SU-DHL-6 (cell line): ENCODE data around the gene CYB561.

Source experiments
- H2AFZ ChIP-seq: fragments of 200-600 bp; sonication (generic); 2 replicates; pipeline ENCODE4 v1.6.1; 2014; ENCODE audit warnings: low read depth, mild to moderate bottlenecking, moderate library complexity, mixed read lengths, antibody characterized with exemption, low read length; ENCODE audit not compliant: severe bottlenecking
- H3F3A ChIP-seq: fragments of 200-600 bp; shearing (Covaris generic); 2 replicates; pipeline ENCODE4 v1.6.0; 2016; ENCODE audit warnings: antibody characterized with exemption, mild to moderate bottlenecking; ENCODE audit not compliant: insufficient read depth
- H3K27ac ChIP-seq: fragments of 200-600 bp; sonication (generic); 2 replicates; pipeline ENCODE4 v1.5.1; 2016; ENCODE audit warnings: low read depth, mild to moderate bottlenecking, low read length, moderate library complexity, mixed read lengths
- H3K27me3 ChIP-seq: fragments of 200-600 bp; sonication (generic), shearing (Covaris generic); 2 replicates; pipeline ENCODE4 v1.6.0; 2014; ENCODE audit warnings: mild to moderate bottlenecking, low read length
- H3K36me3 ChIP-seq: fragments of 200-600 bp; sonication (generic); 2 replicates; pipeline ENCODE4 v1.6.1; 2014; ENCODE audit warnings: mild to moderate bottlenecking, low read length, mixed read lengths
- H3K4me2 ChIP-seq: fragments of 300-600, 200-600 bp; shearing (Covaris generic), sonication (generic); 2 replicates; pipeline ENCODE4 v1.6.0; 2014; ENCODE audit warnings: low read length, low read depth, mild to moderate bottlenecking; ENCODE audit not compliant: poor library complexity, severe bottlenecking
- H3K4me3 ChIP-seq: fragments of 200-600 bp; sonication (generic); 2 replicates; pipeline ENCODE4 v1.5.1; 2014; ENCODE audit warnings: antibody characterized with exemption, low read length, mild to moderate bottlenecking, mixed read lengths; ENCODE audit not compliant: insufficient read depth, poor library complexity, severe bottlenecking
- H3K79me2 ChIP-seq: fragments of 200-600 bp; sonication (generic); 2 replicates; pipeline ENCODE4 v1.6.1; 2014; ENCODE audit warnings: mild to moderate bottlenecking, low read length, moderate library complexity; ENCODE audit not compliant: insufficient read depth
- H3K9ac ChIP-seq: fragments of 200-600 bp; sonication (generic); 2 replicates; pipeline ENCODE4 v1.7.0; 2014; ENCODE audit warnings: mild to moderate bottlenecking, low read length
- H3K9me2 ChIP-seq: fragments of 200-600 bp; sonication (generic); replicated peaks from 2 replicates; pipeline ENCODE4 v1.6.1; 2014; ENCODE audit warnings: low read length; ENCODE audit not compliant: insufficient read depth
- H3K9me3 ChIP-seq: fragments of 200-600 bp; sonication (generic); 2 replicates; pipeline ENCODE4 v1.6.1; 2014; ENCODE audit warnings: low read length, mixed read lengths; ENCODE audit not compliant: insufficient read depth
- H4K20me1 ChIP-seq: fragments of 200-600 bp; sonication (generic); 2 replicates; pipeline ENCODE4 v1.6.1; 2014; ENCODE audit warnings: low read depth, mild to moderate bottlenecking, antibody characterized with exemption, low read length, moderate library complexity, mixed read lengths
- EZH2phosphoT487 ChIP-seq: fragments of 200-600 bp; sonication (generic), shearing (Covaris generic); conservative IDR thresholded peaks from 2 replicates; pipeline ENCODE4 v1.6.1; 2018; ENCODE audit warnings: mild to moderate bottlenecking, antibody characterized with exemption, low read length, moderate library complexity, mixed read lengths
- TF ChIP-seq, protein P1 (sequence below): fragments of 200-600 bp; sonication (generic); IDR thresholded peaks from one replicate; pipeline ENCODE4 v1.5.1; 2017; ENCODE audit warnings: antibody characterized with exemption, mild to moderate bottlenecking, low read length, moderate library complexity; ENCODE audit not compliant: insufficient read depth, poor library complexity, severe bottlenecking

The CYB561 gene

GRCh38 chr17:63414222-63414621 is 31.9 kb downstream of the CYB561 start:
- H3K27ac ChIP-seq: no peak overlapping the region
- no peak overlapping the region for H3K4me3 ChIP-seq
- H3K79me2 ChIP-seq: no peaks in the 10 kb centered on the region
- H3K27me3 ChIP-seq: no peaks in the 10 kb centered on the region
- no peaks in the 10 kb centered on the region for H3K9me2 ChIP-seq
- H3K36me3 ChIP-seq: no peaks in the 10 kb centered on the region
- no peak overlapping the region for H3K9ac ChIP-seq
- H3F3A ChIP-seq: no peaks in the 10 kb centered on the region
- H2AFZ ChIP-seq: no peak overlapping the region
- H3K4me2 ChIP-seq: no peak overlapping the region
- no peaks in the 10 kb centered on the region for H3K9me3 ChIP-seq
- no peaks in the 10 kb centered on the region for H4K20me1 ChIP-seq
- TF ChIP-seq EZH2phosphoT487: no peak
- TF ChIP-seq, protein P1, sequence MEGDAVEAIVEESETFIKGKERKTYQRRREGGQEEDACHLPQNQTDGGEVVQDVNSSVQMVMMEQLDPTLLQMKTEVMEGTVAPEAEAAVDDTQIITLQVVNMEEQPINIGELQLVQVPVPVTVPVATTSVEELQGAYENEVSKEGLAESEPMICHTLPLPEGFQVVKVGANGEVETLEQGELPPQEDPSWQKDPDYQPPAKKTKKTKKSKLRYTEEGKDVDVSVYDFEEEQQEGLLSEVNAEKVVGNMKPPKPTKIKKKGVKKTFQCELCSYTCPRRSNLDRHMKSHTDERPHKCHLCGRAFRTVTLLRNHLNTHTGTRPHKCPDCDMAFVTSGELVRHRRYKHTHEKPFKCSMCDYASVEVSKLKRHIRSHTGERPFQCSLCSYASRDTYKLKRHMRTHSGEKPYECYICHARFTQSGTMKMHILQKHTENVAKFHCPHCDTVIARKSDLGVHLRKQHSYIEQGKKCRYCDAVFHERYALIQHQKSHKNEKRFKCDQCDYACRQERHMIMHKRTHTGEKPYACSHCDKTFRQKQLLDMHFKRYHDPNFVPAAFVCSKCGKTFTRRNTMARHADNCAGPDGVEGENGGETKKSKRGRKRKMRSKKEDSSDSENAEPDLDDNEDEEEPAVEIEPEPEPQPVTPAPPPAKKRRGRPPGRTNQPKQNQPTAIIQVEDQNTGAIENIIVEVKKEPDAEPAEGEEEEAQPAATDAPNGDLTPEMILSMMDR: no peak

DNA sequence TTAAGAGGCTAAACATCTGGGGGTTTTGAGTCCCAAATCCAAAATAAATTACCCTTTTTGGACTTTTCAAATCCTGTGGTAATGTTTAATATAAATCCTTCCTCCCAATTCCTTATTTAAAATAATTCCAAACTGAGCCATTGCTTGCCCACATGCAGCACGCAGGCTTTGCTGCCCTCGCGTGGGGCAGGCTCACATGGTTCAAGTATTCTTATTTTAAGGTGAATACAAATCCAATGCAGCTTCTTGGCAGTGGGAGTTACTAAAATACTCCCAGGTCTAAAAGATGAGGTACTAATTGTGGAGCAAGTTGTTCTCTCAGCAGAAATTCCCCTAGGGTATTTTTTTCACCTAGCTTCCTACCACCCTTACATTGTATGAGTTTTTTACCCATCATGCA is 33.0 kb downstream of the CYB561 start:
- H3K27me3 ChIP-seq: no peaks in the 10 kb centered on the region
- no peak overlapping the region for H2AFZ ChIP-seq
- no peak for TF ChIP-seq EZH2phosphoT487
- TF ChIP-seq, protein P1: no peak
- no peak overlapping the region for H3K4me2 ChIP-seq
- no peaks in the 10 kb centered on the region for H4K20me1 ChIP-seq
- no peak overlapping the region for H3K9ac ChIP-seq
- no peaks in the 10 kb centered on the region for H3K36me3 ChIP-seq
- no peaks in the 10 kb centered on the region for H3F3A ChIP-seq
- H3K9me3 ChIP-seq: no peaks in the 10 kb centered on the region
- H3K79me2 ChIP-seq: no peaks in the 10 kb centered on the region
- no peak overlapping the region for H3K27ac ChIP-seq
- no peak overlapping the region for H3K4me3 ChIP-seq
- H3K9me2 ChIP-seq: no peaks in the 10 kb centered on the region

DNA sequence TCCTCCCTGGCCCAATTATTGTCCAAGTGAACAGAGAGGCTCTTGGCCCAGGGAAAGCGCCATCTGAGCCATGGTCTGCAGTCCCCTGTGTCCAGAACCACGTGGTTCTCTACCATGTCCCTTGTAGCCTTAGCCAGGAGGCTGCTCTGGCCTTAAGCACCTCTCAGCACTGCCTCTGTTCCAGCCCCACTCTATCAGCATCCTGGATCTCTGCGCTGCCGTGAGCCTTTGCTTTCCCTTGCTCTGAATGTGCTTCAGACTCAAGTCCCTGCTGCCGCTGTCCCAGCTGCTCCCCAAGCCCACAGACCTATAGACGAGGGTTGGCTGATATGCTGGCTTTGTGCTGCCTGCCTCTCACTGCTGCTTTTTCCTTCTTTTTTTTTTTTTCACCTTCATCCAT is 33.9 kb downstream of the CYB561 start:
- Histone ChIP-seq H3F3A (no peaks in the 10 kb centered on the region), H3K36me3 (no peaks in the 10 kb centered on the region), H4K20me1 (no peaks in the 10 kb centered on the region), H3K27me3 (no peaks in the 10 kb centered on the region), H3K9ac (no peak overlapping the region), H3K27ac (no peak overlapping the region), H3K4me3 (no peak overlapping the region), H3K79me2 (no peaks in the 10 kb centered on the region), H3K9me2 (no peaks in the 10 kb centered on the region), H3K9me3 (no peaks in the 10 kb centered on the region), H2AFZ (no peak overlapping the region), H3K4me2 (no peak overlapping the region)
- TF ChIP-seq, protein P1: no peak
- TF ChIP-seq EZH2phosphoT487: no peak
